ENCODE results near the gene FREM2.

FREM2 gene

GRCh38 chr13:38849315-38849714 lies 162.4 kb downstream of the FREM2 start:
- no peak for DNase-seq

DNA sequence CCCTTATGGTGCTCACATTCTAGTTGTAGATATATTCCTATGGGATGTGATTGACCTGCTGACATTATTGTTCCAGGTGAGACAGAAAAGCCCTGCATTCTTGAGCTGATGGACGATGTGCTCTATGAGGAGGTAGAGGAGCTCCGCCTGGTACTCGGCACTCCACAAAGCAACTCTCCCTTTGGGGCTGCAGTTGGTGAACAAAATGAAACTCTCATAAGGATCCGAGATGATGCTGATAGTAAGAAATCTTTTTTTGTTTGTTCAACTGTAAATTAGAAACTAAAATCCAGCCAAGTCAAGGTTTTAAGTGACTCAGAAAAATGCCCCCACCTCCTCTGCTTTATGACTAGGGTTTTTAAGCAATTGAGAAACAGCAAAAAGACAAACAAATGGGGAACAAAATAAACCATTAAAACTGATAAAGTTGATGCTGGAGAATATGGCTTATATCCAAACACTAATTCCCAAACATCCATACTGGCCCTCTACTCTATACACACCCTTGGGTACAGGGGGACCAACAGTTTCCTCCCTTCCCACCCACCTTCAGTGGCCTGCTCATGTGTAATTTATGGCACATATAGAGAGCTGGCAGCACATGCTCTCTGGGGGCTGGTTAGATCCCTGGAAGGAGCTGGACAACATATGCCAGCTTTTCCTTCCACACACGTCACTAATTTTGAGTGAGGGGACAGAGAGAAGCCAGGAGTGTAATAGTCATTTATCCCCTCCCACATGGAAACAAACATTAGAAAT lies 164.2 kb downstream of the FREM2 start:
- DNase-seq: no peak

DNA sequence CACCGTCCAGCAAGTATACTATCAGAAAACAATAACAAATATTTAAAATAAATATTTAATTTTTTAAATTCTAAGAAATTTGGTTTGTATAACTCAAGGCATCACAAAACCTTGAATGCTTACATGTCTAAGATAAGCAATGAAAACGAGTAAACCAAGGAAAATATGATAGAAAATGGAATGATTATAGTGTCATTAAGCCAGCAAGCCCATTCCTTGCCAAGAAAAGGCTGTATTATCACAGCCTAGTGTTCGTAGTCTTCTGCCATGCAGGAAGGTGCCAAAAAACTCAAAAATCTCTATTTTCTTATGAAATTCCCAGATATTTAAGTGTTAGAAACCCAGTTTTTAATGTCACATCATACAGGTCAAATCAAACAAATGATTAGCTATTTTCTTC lies 167.3 kb downstream of the FREM2 start:
- DNase-seq: no peak

GRCh38 chr13:38856065-38856464 lies 169.2 kb downstream of the FREM2 start:
- no peak for DNase-seq

DNA sequence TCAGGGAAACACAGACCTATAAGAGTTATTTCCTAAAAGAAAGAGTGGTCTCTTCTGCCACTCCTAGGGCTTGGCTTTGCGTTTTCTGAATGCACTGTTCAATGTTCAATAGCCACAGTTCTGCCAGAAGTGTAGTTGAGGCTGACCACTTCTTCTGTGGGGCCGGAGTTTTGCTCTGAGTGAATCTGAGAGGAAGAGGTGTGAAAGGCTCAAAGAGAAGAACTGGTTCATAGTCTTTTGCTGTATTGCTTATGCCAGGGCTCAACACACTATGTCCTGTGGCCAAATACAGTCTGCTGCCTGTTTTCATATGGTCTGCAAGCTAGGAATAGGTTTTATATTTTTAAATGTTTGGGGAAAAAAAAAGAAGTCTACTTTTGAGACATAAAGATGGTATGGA lies 175.6 kb downstream of the FREM2 start:
- DNase-seq: no peak

DNA sequence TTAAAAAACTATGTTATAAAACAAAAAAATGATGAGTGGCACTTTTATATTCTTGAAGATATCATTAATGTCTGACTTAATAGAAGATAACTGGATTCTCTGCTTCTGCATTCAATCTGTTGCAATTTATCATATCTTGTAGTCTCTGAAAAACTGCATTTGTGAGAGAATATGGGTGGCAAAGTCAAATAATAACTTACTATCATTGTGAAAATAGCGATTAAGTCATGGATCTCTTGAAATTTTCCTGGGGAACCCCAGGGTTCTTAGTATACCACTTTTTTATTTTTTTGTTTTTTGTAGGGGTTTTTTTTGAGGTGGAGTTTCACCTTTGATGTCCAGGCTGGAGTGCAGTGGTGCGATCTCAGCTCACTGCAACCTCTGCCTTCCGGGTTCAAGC lies 176.7 kb downstream of the FREM2 start:
- DNase-seq: no peak

GRCh38 chr13:38866649-38867048 lies 179.8 kb downstream of the FREM2 start:
- DNase-seq: peak in 1 of 2 experiments; percentile 19

DNA sequence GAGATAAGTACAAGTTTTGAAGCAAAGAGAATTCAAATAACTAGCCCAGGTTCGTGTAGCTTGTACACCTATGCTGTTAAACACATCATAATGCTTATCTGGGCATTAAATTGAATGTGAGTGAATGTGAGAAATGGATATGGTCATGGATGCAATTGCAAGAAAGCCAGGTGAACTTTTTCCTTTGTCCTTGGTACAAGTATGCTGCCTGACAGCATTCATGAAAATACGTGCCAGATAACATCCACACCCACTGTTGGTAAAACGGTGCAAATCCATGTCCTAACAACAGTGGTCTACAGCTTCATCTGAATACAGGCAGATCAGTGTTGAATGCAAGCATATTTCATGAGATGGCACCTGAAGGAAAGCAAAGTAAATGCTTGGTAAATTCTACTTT lies 181.5 kb downstream of the FREM2 start:
- no peak for DNase-seq

- no peak for DNase-seq
Measured at GRCh38 chr13:38868870-38869269, 182.0 kb downstream of the FREM2 start.

DNA sequence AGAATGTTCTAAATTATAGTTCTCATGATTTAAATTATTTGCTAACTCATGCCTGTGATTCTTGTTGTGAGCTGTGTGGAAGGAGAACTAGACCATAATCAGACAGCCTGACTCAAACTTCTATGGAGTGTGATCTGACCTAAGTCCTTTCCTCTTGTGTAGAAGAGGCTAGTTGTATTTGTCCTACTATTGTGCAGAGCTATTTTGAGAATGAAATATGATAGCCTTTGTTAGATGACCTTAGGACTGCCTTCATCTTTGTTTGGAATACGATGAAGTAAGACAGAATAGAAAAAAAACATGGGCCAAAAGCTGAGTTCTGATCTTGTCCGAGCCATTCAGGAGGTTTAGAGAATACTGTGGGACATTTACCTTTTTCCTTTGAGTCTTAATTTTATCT lies 184.4 kb downstream of the FREM2 start:
- DNase-seq: no peak

DNA sequence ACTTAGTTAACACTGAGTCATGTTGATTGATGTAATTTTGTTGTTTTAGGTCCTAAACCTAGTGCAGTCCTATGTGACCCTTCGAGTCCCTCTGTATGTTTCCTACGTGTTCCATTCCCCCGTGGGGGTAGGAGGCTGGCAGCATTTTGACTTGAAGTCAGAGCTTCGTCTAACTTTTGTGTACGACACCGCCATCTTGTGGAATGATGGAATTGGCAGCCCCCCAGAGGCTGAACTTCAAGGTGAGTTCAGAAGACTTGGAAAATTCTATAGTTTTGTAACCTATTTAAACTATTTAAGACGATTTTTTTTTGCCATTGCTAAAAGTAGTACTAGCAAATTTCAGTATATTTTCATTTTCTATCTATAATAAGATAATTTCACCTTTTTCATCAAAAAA lies 185.8 kb downstream of the FREM2 start:
- peak in 1 of 2 experiments; percentile 6 for DNase-seq

DNA sequence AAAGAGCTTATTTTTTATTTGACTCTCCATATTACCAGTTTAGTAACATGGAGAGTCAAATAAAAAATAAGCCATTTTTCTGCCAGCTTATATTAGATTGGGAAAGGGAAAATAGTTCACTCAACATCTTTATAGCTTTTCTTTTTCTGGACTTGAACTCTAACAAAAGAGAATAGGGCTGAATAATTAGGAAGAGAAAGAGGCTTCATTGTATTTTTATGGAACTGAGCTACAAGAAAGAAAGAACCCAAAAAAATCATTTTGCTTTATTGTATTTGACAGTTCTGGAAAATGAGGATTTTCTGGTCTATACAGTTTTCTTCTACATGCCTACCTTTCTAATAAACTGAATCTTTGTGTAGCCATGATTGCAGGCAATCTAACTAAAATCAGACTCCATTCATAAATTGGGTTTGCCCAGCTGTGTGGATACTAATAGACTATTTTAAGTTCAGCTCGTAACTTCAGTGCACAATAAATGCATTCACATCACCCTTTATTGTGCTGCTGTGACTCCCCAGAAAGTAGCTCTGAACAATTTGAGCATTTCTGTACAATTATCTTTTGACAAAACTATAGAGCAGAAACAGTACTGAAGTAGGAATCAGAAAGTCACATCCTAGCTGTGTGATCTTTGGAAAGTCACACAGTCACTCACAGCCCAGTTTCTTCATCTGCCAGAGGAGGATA lies 188.5 kb downstream of the FREM2 start:
- DNase-seq: no peak

GRCh38 chr13:38879278-38879677 lies 192.4 kb downstream of the FREM2 start:
- DNase-seq: no peak

- DNase-seq: no peak
Measured at GRCh38 chr13:38879786-38880185, 192.9 kb downstream of the FREM2 start.

- DNase-seq: no peak
Measured at GRCh38 chr13:38880397-38880796, 193.5 kb downstream of the FREM2 start.

GRCh38 chr13:38883783-38884182 lies 196.9 kb downstream of the FREM2 start:
- no peak for DNase-seq

DNA sequence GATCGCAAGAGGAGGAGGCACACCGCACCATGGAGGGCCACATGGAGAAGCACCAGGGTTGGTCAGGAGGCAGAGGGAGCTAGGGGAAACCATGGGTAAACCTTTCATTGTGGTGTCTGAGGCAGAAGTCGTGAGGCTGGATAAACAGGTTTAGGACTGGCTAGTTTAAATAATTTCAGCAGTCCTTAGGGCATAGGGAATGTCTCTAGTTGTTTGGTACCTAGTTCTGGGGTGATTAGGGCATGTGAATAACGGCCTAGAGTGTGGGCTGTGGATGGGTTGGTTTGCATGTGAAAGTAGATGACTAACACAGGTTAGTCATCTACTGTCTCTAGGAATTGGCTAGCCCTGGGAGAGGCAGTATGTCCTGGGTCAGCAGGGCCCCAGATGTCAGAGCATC lies 201.4 kb downstream of the FREM2 start:
- no peak for DNase-seq

GRCh38 chr13:38895075-38895474 lies 208.2 kb downstream of the FREM2 start:
- DNase-seq: no peak

DNA sequence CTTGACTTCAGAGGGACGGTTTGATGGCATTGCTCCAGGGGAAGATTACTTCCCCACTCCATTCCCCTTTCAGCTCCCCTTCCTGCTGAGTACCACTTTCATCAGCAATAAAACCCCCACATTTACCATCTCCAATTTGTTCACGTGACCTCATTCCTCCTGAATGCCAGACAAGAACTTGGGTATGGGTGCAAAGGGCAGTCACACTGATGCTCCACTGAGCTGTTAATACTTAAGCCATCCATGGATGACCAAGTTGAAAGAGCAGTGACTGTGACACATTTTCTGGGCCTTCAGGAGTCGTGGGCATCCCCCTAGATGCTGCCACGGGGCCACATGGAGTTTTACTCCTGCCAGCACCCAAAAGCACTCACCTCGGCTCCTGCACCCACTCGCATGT lies 210.6 kb downstream of the FREM2 start:
- no peak for DNase-seq

DNA sequence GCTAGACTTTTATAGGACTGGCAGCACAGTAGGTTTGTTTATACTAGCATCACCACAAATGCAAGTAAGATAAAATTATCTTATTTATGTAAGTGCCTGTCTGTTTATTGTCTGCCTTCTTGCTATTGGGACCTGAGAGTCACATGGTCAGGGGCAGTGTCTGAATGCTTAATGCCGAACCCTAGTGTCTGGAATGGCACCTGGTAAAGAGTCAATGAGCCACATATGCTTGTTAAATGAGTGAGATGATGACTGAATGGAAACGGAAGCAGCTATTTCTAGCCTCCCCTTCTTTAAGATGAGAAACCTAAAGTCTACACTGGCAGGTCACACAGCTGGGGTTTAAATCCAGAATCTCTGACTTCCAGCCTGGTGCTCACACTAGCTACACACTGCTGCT lies 211.6 kb downstream of the FREM2 start:
- no peak for DNase-seq

DNA sequence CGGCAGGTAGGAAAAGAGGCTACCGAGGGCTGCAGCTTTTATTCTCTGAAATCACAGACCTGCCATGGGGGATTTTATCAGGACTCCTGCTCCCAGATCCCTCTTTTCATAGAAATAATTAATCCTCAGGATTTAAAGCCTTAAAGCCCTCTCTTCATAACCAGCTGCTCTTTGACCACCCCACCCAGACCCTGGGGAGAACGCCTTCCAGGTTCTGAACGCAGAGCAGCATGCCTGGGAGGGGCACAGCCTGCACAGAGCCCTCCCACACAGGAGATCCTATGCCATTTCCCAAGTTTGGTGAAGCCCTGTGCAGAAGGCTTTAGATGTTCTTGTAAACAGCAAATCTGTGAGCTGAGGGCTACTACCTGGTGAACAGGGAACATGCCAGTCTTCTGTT lies 212.7 kb downstream of the FREM2 start:
- DNase-seq: no peak

- no peak for DNase-seq
Measured at GRCh38 chr13:38900188-38900587, 213.3 kb downstream of the FREM2 start.

DNA sequence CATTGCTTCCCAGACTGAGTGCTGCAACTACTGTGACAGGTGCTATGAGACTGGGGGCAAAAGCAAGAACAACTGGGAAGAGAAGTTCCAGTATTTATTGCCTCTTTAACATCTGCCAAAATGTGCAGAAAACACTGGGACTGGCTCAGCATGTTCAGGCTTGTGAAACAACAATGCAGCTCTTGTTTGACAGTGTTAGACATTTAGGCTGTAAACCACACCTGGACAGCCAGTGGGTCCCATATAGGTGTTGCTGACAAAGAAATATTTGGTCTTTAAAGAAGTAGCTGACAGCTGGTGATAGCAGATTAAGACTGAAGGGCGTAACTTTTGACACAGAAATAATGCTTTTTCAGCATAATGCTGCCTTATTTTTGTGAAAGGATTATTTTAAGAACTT lies 215.7 kb downstream of the FREM2 start:
- no peak for DNase-seq

DNA sequence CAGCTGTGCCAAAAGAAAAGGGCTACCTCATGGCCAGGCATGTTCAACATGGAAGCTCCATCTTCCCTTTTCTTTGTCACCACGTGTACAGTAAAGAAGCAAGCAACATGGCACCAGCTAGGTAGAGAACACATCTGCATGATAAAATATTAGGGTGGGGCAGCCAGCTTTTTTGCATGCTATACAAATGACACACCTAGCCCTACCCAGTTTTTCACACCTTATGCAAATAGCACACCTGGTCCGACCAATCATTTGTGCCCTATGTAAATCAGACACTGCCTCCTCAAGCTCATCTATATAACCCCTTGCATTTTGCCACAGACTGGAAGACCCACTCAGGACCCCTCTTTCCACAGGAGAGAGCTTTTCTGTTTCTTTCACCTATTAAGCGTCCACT lies 218.2 kb downstream of the FREM2 start:
- no peak for DNase-seq

- no peak for DNase-seq
Measured at GRCh38 chr13:38905861-38906260, 219.0 kb downstream of the FREM2 start.

Data from SW 1271 (cell line).